ENCODE measurements around the gene AMTN. TPM values are rescaled to one million over a fixed set of nuclear protein-coding genes. Genes with fewer than 3 reads are reported as not detected.

The AMTN gene
- total RNA-seq, 1 donor from 2014 or later, result not detected

GRCh38 chr4:70559924-70560323 lies 41.6 kb downstream of the AMTN start:
- no peaks in the 10 kb centered on the region for H3K36me3 Mint-ChIP-seq (ENCODE audit: low read depth)
- TF ChIP-seq CTCF (IDR thresholded peaks at IDR 0.05), result no peak
- H3K27ac Mint-ChIP-seq (ENCODE audit: unreplicated experiment), result no peak overlapping the region
- H3K4me1 Mint-ChIP-seq (ENCODE audit: low read depth), result peaks cover 5% of the 10 kb centered on the region
- H3K4me3 Mint-ChIP-seq (ENCODE audit: unreplicated experiment), result no peak overlapping the region
- no peak for DNase-seq (ENCODE audit: low spot score)
- H3K27me3 Mint-ChIP-seq (ENCODE audit: low read depth), result peaks cover 2% of the 10 kb centered on the region
- H3K9me3 Mint-ChIP-seq (ENCODE audit: low read depth), result peaks cover 5% of the 10 kb centered on the region

- no peak for TF ChIP-seq CTCF (IDR thresholded peaks at IDR 0.05)
- H3K9me3 Mint-ChIP-seq (ENCODE audit: low read depth), result peaks cover 10% of the 10 kb centered on the region
- peaks cover 5% of the 10 kb centered on the region for H3K4me1 Mint-ChIP-seq (ENCODE audit: low read depth)
- no peaks in the 10 kb centered on the region for H3K36me3 Mint-ChIP-seq (ENCODE audit: low read depth)
- no peak for DNase-seq (ENCODE audit: low spot score)
- H3K27me3 Mint-ChIP-seq (ENCODE audit: low read depth), result peaks cover 11% of the 10 kb centered on the region
- H3K4me3 Mint-ChIP-seq (ENCODE audit: unreplicated experiment), result no peak overlapping the region
- no peak overlapping the region for H3K27ac Mint-ChIP-seq (ENCODE audit: unreplicated experiment)
Measured at GRCh38 chr4:70564033-70564432, 45.7 kb downstream of the AMTN start.

GRCh38 chr4:70570796-70571195 lies 52.4 kb downstream of the AMTN start:
- no peak for TF ChIP-seq CTCF (IDR thresholded peaks at IDR 0.05)
- H3K9me3 Mint-ChIP-seq (ENCODE audit: low read depth), result peaks cover 31% of the 10 kb centered on the region
- H3K27me3 Mint-ChIP-seq (ENCODE audit: low read depth), result peaks cover 16% of the 10 kb centered on the region
- DNase-seq (ENCODE audit: low spot score), result no peak
- H3K36me3 Mint-ChIP-seq (ENCODE audit: low read depth), result no peaks in the 10 kb centered on the region
- no peak overlapping the region for H3K4me3 Mint-ChIP-seq (ENCODE audit: unreplicated experiment)
- no peak overlapping the region for H3K27ac Mint-ChIP-seq (ENCODE audit: unreplicated experiment)
- no peaks in the 10 kb centered on the region for H3K4me1 Mint-ChIP-seq (ENCODE audit: low read depth)

- Mint-ChIP-seq H3K9me3 (ENCODE audit: low read depth) (peaks cover 30% of the 10 kb centered on the region), H3K27ac (ENCODE audit: unreplicated experiment) (no peak overlapping the region), H3K4me3 (ENCODE audit: unreplicated experiment) (no peak overlapping the region), H3K36me3 (ENCODE audit: low read depth) (no peaks in the 10 kb centered on the region), H3K4me1 (ENCODE audit: low read depth) (no peaks in the 10 kb centered on the region), H3K27me3 (ENCODE audit: low read depth) (peaks cover 19% of the 10 kb centered on the region)
- TF ChIP-seq CTCF (IDR thresholded peaks at IDR 0.05), result no peak
- DNase-seq (ENCODE audit: low spot score), result no peak
Measured at GRCh38 chr4:70571772-70572171, 53.4 kb downstream of the AMTN start.

- peaks cover 13% of the 10 kb centered on the region for H3K27me3 Mint-ChIP-seq (ENCODE audit: low read depth)
- no peak for DNase-seq (ENCODE audit: low spot score)
- H3K36me3 Mint-ChIP-seq (ENCODE audit: low read depth), result no peaks in the 10 kb centered on the region
- H3K4me3 Mint-ChIP-seq (ENCODE audit: unreplicated experiment), result no peak overlapping the region
- peaks cover 5% of the 10 kb centered on the region for H3K9me3 Mint-ChIP-seq (ENCODE audit: low read depth)
- H3K27ac Mint-ChIP-seq (ENCODE audit: unreplicated experiment), result no peak overlapping the region
- no peaks in the 10 kb centered on the region for H3K4me1 Mint-ChIP-seq (ENCODE audit: low read depth)
- no peak for TF ChIP-seq CTCF (IDR thresholded peaks at IDR 0.05)
Measured at GRCh38 chr4:70575964-70576363, 57.6 kb downstream of the AMTN start.
